IMR-90 (cell line): ENCODE data around the gene AP3S1. TPM values are rescaled to one million over a fixed set of nuclear protein-coding genes. Genes with fewer than 3 reads are reported as not detected.

Experiments
- ATAC-seq: fragments of 200-7000 bp; cut with Tn5 transposase; 2 replicates; pipeline ENCODE4 v1.9.1; 2020; ENCODE audit warnings: low read depth, mild to moderate bottlenecking, moderate library complexity
- BruUV-seq: library from RNA; stranded (reverse); fragments of 400-500 nt; replicated peaks from 2 replicates; lab custom pipeline; 2021; lab: Mats Ljungman, UMichigan
- CTCF ChIA-PET: fragments of 300-600 bp; formaldehyde crosslinking; extraction: SDS; loops from one replicate; lab custom pipeline; 2021; ENCODE audit warnings: antibody characterized with exemption; lab: Yijun Ruan, JAX
- POLR2A ChIA-PET: fragments of 300-600 bp; sonication (Branson Sonifier 250); formaldehyde crosslinking; loops from one replicate; lab custom pipeline; 2022; ENCODE audit warnings: antibody characterized with exemption; ENCODE audit not compliant: unreplicated experiment; lab: Charles Lee
- DNase-seq: peaks from one replicate; pipeline ENCODE4 v3.0.0; 2013
- H2AFZ ChIP-seq: replicated peaks from 2 replicates; pipeline ENCODE3; 2013; ENCODE audit warnings: low read length, mild to moderate bottlenecking; ENCODE audit not compliant: poor library complexity
- H2AK5ac ChIP-seq: 2 replicates; pipeline ENCODE4 v1.6.1; 2013; ENCODE audit warnings: low read depth, low read length, inconsistent platforms
- H2AK9ac ChIP-seq: replicated peaks from 2 replicates; pipeline ENCODE3; 2013; ENCODE audit warnings: mild to moderate bottlenecking, low read depth, low read length, moderate library complexity; ENCODE audit not compliant: poor library complexity
- H2BK120ac ChIP-seq: 2 replicates; pipeline ENCODE4 v1.6.1; 2013; ENCODE audit warnings: low read depth, low read length, inconsistent platforms
- H2BK15ac ChIP-seq: 3 replicates; pipeline ENCODE4 v1.6.1; 2013; ENCODE audit warnings: low read depth, low read length, inconsistent platforms
- H2BK20ac ChIP-seq: 2 replicates; pipeline ENCODE4 v1.6.1; 2013; ENCODE audit warnings: low read depth, mild to moderate bottlenecking, inconsistent platforms, low read length, moderate library complexity
- H2BK5ac ChIP-seq: 2 replicates; pipeline ENCODE4 v1.6.1; 2013; ENCODE audit warnings: mild to moderate bottlenecking, low read depth, low read length, inconsistent platforms; ENCODE audit not compliant: poor library complexity, severe bottlenecking
- H3K14ac ChIP-seq: replicated peaks from 2 replicates; pipeline ENCODE4 v1.6.1; 2013; ENCODE audit warnings: low read depth, low read length, inconsistent platforms
- H3K18ac ChIP-seq: 2 replicates; pipeline ENCODE4 v1.6.1; 2013; ENCODE audit warnings: low read depth, low read length, control low read depth
- H3K23ac ChIP-seq: 2 replicates; pipeline ENCODE4 v1.6.1; 2013; ENCODE audit warnings: low read depth, low read length, inconsistent platforms
- H3K27ac ChIP-seq: 2 replicates; pipeline ENCODE4 v1.5.1; 2013; ENCODE audit warnings: mild to moderate bottlenecking, control low read depth, low read length; ENCODE audit not compliant: insufficient read depth
- H3K27me3 ChIP-seq: 2 replicates; pipeline ENCODE4 v1.6.1; 2013; ENCODE audit warnings: low read length; ENCODE audit not compliant: control insufficient read depth, insufficient read depth
- H3K36me3 ChIP-seq: 2 replicates; pipeline ENCODE4 v1.6.1; 2013; ENCODE audit warnings: low read length, mixed read lengths; ENCODE audit not compliant: control insufficient read depth, insufficient read depth
- H3K4ac ChIP-seq: 2 replicates; pipeline ENCODE4 v1.6.1; 2013; ENCODE audit warnings: low read depth, low read length, inconsistent platforms
- H3K4me1 ChIP-seq: 2 replicates; pipeline ENCODE4 v1.6.1; 2013; ENCODE audit warnings: low read length, mixed read lengths; ENCODE audit not compliant: control insufficient read depth, insufficient read depth
- H3K4me2 ChIP-seq: 2 replicates; pipeline ENCODE4 v1.6.1; 2013; ENCODE audit warnings: low read depth, mild to moderate bottlenecking, control low read depth, low read length, moderate library complexity
- H3K4me3 ChIP-seq: 2 replicates; pipeline ENCODE4 v1.5.1; 2013; ENCODE audit warnings: low read depth, mild to moderate bottlenecking, control low read depth, low read length, moderate library complexity; ENCODE audit not compliant: insufficient read depth
- H3K56ac ChIP-seq: 2 replicates; pipeline ENCODE4 v1.6.1; 2013; ENCODE audit warnings: low read length, inconsistent platforms; ENCODE audit not compliant: insufficient read depth; ENCODE audit errors: extremely low read depth
- H3K79me1 ChIP-seq, 2 experiments: 2 replicates each; pipeline ENCODE4 v1.6.1; 2013; ENCODE audit warnings: low read length in 2 of 2, inconsistent platforms in 1 of 2, low read depth in 1 of 2
- H3K9ac ChIP-seq: 2 replicates; pipeline ENCODE4 v1.6.1; 2013; ENCODE audit warnings: low read depth, low read length, control low read depth
- H3K9me1 ChIP-seq: 2 replicates; pipeline ENCODE4 v1.6.1; 2013; ENCODE audit warnings: low read length, inconsistent platforms; ENCODE audit not compliant: insufficient read depth
- H3K9me3 ChIP-seq: 2 replicates; pipeline ENCODE4 v1.6.1; 2013; ENCODE audit warnings: low read length; ENCODE audit not compliant: control insufficient read depth, insufficient read depth
- H4K20me1 ChIP-seq: 2 replicates; pipeline ENCODE4 v1.6.1; 2013; ENCODE audit warnings: low read length, inconsistent platforms; ENCODE audit not compliant: insufficient read depth
- H4K5ac ChIP-seq: 2 replicates; pipeline ENCODE4 v1.6.1; 2013; ENCODE audit warnings: mild to moderate bottlenecking, low read depth, low read length, control low read depth
- H4K8ac ChIP-seq, 2 experiments: 2 replicates each; pipeline ENCODE4 v1.6.1; 2013; ENCODE audit warnings: low read depth in 2 of 2, low read length in 2 of 2, control low read depth in 1 of 2, inconsistent platforms in 1 of 2
- H4K91ac ChIP-seq: 2 replicates; pipeline ENCODE4 v1.6.1; 2013; ENCODE audit warnings: low read depth, low read length, inconsistent platforms; ENCODE audit not compliant: insufficient read depth
- BHLHE40 ChIP-seq: fragments of 150-350 bp; IDR thresholded peaks from 2 replicates; pipeline ENCODE4 v1.6.1; 2016; ENCODE audit warnings: mild to moderate bottlenecking, low read depth, low read length
- CEBPB ChIP-seq: IDR thresholded peaks from 2 replicates; pipeline ENCODE4 v1.6.1; 2012; ENCODE audit warnings: low read depth, low read length, improper control_type of control experiment
- CHD1 ChIP-seq: IDR thresholded peaks from 2 replicates; pipeline ENCODE4 v1.6.1; 2012; ENCODE audit warnings: low read depth, low read length, improper control_type of control experiment
- ELK1 ChIP-seq: fragments of 150-350 bp; IDR thresholded peaks from 2 replicates; pipeline ENCODE4 v1.6.1; 2016; ENCODE audit warnings: low read depth, mild to moderate bottlenecking, low read length, moderate library complexity, borderline replicate concordance
- FOS ChIP-seq: fragments of 150-350 bp; IDR thresholded peaks from 2 replicates; pipeline ENCODE4 v1.6.1; 2016; ENCODE audit warnings: low read depth, low read length
- MAZ ChIP-seq: IDR thresholded peaks from 2 replicates; pipeline ENCODE4 v1.6.1; 2012; ENCODE audit warnings: low read depth, mild to moderate bottlenecking, low read length, improper control_type of control experiment, moderate library complexity, borderline replicate concordance
- MXI1 ChIP-seq: IDR thresholded peaks from 2 replicates; pipeline ENCODE4 v1.6.1; 2012; ENCODE audit warnings: low read depth, mild to moderate bottlenecking, low read length, moderate library complexity, borderline replicate concordance
- NFE2L2 ChIP-seq: fragments of 150-350 bp; IDR thresholded peaks from 2 replicates; pipeline ENCODE4 v1.6.1; 2016; ENCODE audit warnings: low read depth, mild to moderate bottlenecking, low read length
- POLR2A ChIP-seq: IDR thresholded peaks from 2 replicates; pipeline ENCODE4 v1.6.1; 2012; ENCODE audit warnings: mild to moderate bottlenecking, low read depth, low read length
- RAD21 ChIP-seq: IDR thresholded peaks from 2 replicates; pipeline ENCODE4 v1.6.1; 2012; ENCODE audit warnings: low read length, improper control_type of control experiment
- RCOR1 ChIP-seq: IDR thresholded peaks from 2 replicates; pipeline ENCODE4 v1.6.1; 2012; ENCODE audit warnings: mild to moderate bottlenecking, low read length, improper control_type of control experiment; ENCODE audit not compliant: insufficient replicate concordance
- RFX5 ChIP-seq: IDR thresholded peaks from 2 replicates; pipeline ENCODE4 v1.8.0; 2012; ENCODE audit warnings: low read depth, mild to moderate bottlenecking, low read length, moderate library complexity
- SMC3 ChIP-seq: fragments of 150-350 bp; IDR thresholded peaks from 2 replicates; pipeline ENCODE4 v1.6.1; 2016; ENCODE audit warnings: low read depth, mild to moderate bottlenecking, antibody characterized with exemption, low read length, moderate library complexity
- USF2 ChIP-seq: fragments of 150-350 bp; IDR thresholded peaks from 2 replicates; pipeline ENCODE4 v1.6.1; 2017; ENCODE audit warnings: mild to moderate bottlenecking, antibody characterized with exemption, low read length, low read depth
- WGBS, 2 experiments: methylation state at CpG; one replicate each; pipeline versions ENCODE4 v1.1.5 to v1.1.7; 2013; ENCODE audit warnings: missing lambda C conversion rate in 2 of 2; ENCODE audit not compliant: insufficient read length in 1 of 2; ENCODE audit errors: extremely low coverage in 2 of 2; 5-methylcytosine and 5-hydroxymethylcytosine counted together
- dilution Hi-C: fragments of 300-500 bp; cut with HindIII; formaldehyde crosslinking; loops from one replicate; pipeline ENCODE4 v1.14.3; 2018; ENCODE audit warnings: low sequenced_read_pairs; ENCODE audit not compliant: unreplicated experiment
- in situ Hi-C: fragments of 300-500 bp; cut with MboI; formaldehyde crosslinking; loops from 3 replicates; pipeline ENCODE4 v1.14.3; 2019; ENCODE audit warnings: low sequenced_read_pairs, inconsistent platforms, mixed read lengths
- intact Hi-C: fragments of 100-400 bp; cut with micrococcal nuclease; formaldehyde crosslinking; loops from 2 replicates; pipeline ENCODE4 v1.10.0; 2022
- polyA plus RNA-seq, 3 experiments: library from polyadenylated mRNA; depleted of rRNA; stranded (reverse); fragments of >200 nt; gene quantifications; 2 replicates each; pipeline ENCODE4 v1.2.3, GENCODE V29; 2012; ENCODE audit warnings: low replicate concordance in 1 of 3
- total RNA-seq: library from RNA; depleted of rRNA; stranded (reverse); fragments of >200 nt; gene quantifications from 2 replicates; pipeline ENCODE4 v1.2.3, GENCODE V29; 2012
- TF ChIP-seq, protein P1 (sequence below): conservative IDR thresholded peaks from 2 replicates; pipeline ENCODE4 v1.5.1; 2012; ENCODE audit warnings: mild to moderate bottlenecking, low read depth, low read length, improper control_type of control experiment

AP3S1 gene
- total and polyA plus RNA-seq, 2 of the 4 experiments (the other 2 are of a cell fraction), result 21.9 to 73.1 TPM

- no peaks in the 10 kb centered on the region for H3K9me3 ChIP-seq
- ATAC-seq (no peak), DNase-seq (no peak)
- intact Hi-C loops (no loop called here), dilution Hi-C loops (no loop called here), in situ Hi-C loops (loop anchor here (10.0 kb wide), 1 partner anchor 173 kb away; no protein-coding TSS in a partner anchor)
- no peaks in the 10 kb centered on the region for H3K36me3 ChIP-seq
- H3K79me1 ChIP-seq, result no peaks in the 10 kb centered on the region
- no peak overlapping the region for H3K18ac ChIP-seq
- no peak overlapping the region for H3K14ac ChIP-seq
- TF ChIP-seq FOS (no peak), RFX5 (no peak), MAZ (no peak), CEBPB (no peak; the same call in 1 of the 2 replicates), BHLHE40 (no peak), USF2 (no peak), CHD1 (no peak), RAD21 (no peak), POLR2A (no peak), NFE2L2 (no peak), RCOR1 (no peak), SMC3 (no peak), ELK1 (no peak), MXI1 (no peak)
- TF ChIP-seq, protein P1, sequence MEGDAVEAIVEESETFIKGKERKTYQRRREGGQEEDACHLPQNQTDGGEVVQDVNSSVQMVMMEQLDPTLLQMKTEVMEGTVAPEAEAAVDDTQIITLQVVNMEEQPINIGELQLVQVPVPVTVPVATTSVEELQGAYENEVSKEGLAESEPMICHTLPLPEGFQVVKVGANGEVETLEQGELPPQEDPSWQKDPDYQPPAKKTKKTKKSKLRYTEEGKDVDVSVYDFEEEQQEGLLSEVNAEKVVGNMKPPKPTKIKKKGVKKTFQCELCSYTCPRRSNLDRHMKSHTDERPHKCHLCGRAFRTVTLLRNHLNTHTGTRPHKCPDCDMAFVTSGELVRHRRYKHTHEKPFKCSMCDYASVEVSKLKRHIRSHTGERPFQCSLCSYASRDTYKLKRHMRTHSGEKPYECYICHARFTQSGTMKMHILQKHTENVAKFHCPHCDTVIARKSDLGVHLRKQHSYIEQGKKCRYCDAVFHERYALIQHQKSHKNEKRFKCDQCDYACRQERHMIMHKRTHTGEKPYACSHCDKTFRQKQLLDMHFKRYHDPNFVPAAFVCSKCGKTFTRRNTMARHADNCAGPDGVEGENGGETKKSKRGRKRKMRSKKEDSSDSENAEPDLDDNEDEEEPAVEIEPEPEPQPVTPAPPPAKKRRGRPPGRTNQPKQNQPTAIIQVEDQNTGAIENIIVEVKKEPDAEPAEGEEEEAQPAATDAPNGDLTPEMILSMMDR, result no peak
- H3K4me2 ChIP-seq, result no peak overlapping the region
- no peak overlapping the region for H2BK20ac ChIP-seq
- H3K27ac ChIP-seq, result no peak overlapping the region
- POLR2A ChIA-PET, result no interaction called here
- CTCF ChIA-PET, result no interaction called here
- no peak overlapping the region for H3K4ac ChIP-seq
- no peak overlapping the region for H2BK120ac ChIP-seq
- no CpG with 5 or more reads among the region's 7 CpGs for WGBS, 2 experiments
- H3K9me1 ChIP-seq, result no peaks in the 10 kb centered on the region
- no peak overlapping the region for H2AFZ ChIP-seq
- H3K23ac ChIP-seq, result no peak overlapping the region
- no peaks in the 10 kb centered on the region for H4K20me1 ChIP-seq
- no peak overlapping the region for H4K5ac ChIP-seq
- H2BK15ac ChIP-seq, result no peak overlapping the region
- no peak overlapping the region for H4K91ac ChIP-seq
- no peak overlapping the region for H4K8ac ChIP-seq
- H3K4me1 ChIP-seq, result no peaks in the 10 kb centered on the region; the same call in 1 of the 2 replicates
- H2AK5ac ChIP-seq, result no peak overlapping the region
- no TSS peak for BruUV-seq
- peaks cover 25% of the 10 kb centered on the region for H3K27me3 ChIP-seq
- H2BK5ac ChIP-seq, result no peak overlapping the region
- H3K9ac ChIP-seq, result no peak overlapping the region
- no peak overlapping the region for H3K4me3 ChIP-seq
- H2AK9ac ChIP-seq, result no peak overlapping the region
- H3K56ac ChIP-seq, result no peak overlapping the region
Observed at GRCh38 chr5:115817386-115817785, 24.3 kb upstream of the AP3S1 start.
